ENCODE results near the gene LIN28B.

LIN28B gene

DNA sequence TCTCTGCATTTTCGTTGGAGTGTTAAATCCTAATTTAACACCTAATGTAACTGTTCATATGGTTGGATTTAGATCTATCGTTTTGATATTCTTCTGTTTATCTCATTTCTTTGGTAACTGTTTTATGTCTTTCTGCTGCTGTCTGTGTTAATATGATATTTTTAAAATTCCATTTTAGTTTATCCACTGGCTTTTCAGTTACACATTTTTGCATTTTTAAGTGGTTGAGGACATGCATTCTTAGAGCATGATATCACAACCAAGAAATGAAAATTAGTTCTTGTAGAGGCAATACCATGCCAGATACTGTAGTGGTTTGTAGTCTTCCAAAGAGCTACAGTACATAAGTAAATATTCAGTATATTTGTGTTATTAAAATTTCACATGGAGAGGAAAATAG lies 58.6 kb downstream of the LIN28B start:
- no peak overlapping the region for H2AFZ ChIP-seq (ENCODE audit: low read depth, low read length)
- H3K27ac ChIP-seq (ENCODE audit: low read length): no peak overlapping the region
- no peak overlapping the region for H3K4me2 ChIP-seq (ENCODE audit: insufficient read depth, low read length)
- H3K9me3 ChIP-seq (ENCODE audit: insufficient read depth, low read length, severe bottlenecking): no peaks in the 10 kb centered on the region
- no peak for TF ChIP-seq EZH2 (IDR thresholded peaks at IDR 0.05; ENCODE audit: borderline replicate concordance, low read depth, low read length, severe bottlenecking)
- TF ChIP-seq, protein P1, sequence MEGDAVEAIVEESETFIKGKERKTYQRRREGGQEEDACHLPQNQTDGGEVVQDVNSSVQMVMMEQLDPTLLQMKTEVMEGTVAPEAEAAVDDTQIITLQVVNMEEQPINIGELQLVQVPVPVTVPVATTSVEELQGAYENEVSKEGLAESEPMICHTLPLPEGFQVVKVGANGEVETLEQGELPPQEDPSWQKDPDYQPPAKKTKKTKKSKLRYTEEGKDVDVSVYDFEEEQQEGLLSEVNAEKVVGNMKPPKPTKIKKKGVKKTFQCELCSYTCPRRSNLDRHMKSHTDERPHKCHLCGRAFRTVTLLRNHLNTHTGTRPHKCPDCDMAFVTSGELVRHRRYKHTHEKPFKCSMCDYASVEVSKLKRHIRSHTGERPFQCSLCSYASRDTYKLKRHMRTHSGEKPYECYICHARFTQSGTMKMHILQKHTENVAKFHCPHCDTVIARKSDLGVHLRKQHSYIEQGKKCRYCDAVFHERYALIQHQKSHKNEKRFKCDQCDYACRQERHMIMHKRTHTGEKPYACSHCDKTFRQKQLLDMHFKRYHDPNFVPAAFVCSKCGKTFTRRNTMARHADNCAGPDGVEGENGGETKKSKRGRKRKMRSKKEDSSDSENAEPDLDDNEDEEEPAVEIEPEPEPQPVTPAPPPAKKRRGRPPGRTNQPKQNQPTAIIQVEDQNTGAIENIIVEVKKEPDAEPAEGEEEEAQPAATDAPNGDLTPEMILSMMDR (IDR thresholded peaks at IDR 0.05; ENCODE audit: borderline replicate concordance, extremely low read depth, low read length, poor library complexity, severe bottlenecking): no peak
- ATAC-seq (ENCODE audit: insufficient read depth, low read depth) (no peak), DNase-seq (no peak)
- no peak overlapping the region for H3K9ac ChIP-seq (ENCODE audit: low read depth, low read length)
- H3K4me3 ChIP-seq (ENCODE audit: low read depth in 1 of 2, low read length in 2 of 2): no peak overlapping the region
- H3K27me3 ChIP-seq (ENCODE audit: insufficient read depth, low read length, poor library complexity): no peaks in the 10 kb centered on the region
- no peaks in the 10 kb centered on the region for H4K20me1 ChIP-seq (ENCODE audit: insufficient read depth, low read length)
- H3K79me2 ChIP-seq (ENCODE audit: insufficient read depth, low read length): no peaks in the 10 kb centered on the region
- H3K4me1 ChIP-seq (ENCODE audit: insufficient read depth, low read length): no peaks in the 10 kb centered on the region
- no peaks in the 10 kb centered on the region for H3K36me3 ChIP-seq (ENCODE audit: insufficient read depth, low read length)

DNA sequence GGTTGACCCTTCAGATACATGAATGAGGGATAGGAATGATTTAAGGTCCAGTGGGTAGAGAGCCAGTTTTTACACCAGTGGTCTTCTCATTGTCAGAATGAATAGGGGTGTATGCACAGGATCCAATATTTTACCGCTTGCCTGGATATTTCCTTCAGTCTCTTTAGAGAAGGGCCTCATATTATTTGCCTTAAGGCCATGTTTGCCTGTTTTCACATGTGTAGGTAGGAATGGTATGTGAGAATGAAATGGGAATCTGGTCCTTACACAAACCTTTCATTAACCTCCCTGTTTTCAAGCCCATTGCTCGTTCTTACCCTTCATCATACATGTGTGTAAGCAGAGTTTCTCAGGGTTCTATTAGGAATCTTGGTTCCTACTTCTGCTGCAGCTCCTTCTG lies 62.4 kb downstream of the LIN28B start:
- no peaks in the 10 kb centered on the region for H3K9me3 ChIP-seq (ENCODE audit: insufficient read depth, low read length, severe bottlenecking)
- H3K36me3 ChIP-seq (ENCODE audit: insufficient read depth, low read length): no peaks in the 10 kb centered on the region
- ATAC-seq (ENCODE audit: insufficient read depth, low read depth): no peak
- no peaks in the 10 kb centered on the region for H4K20me1 ChIP-seq (ENCODE audit: insufficient read depth, low read length)
- DNase-seq: no peak
- H3K9ac ChIP-seq (ENCODE audit: low read depth, low read length): no peak overlapping the region
- no peaks in the 10 kb centered on the region for H3K79me2 ChIP-seq (ENCODE audit: insufficient read depth, low read length)
- H3K4me1 ChIP-seq (ENCODE audit: insufficient read depth, low read length): peaks cover 6% of the 10 kb centered on the region; the same call in 1 of the 2 replicates
- H3K4me2 ChIP-seq (ENCODE audit: insufficient read depth, low read length): no peak overlapping the region
- TF ChIP-seq, protein P1 (IDR thresholded peaks at IDR 0.05; ENCODE audit: borderline replicate concordance, extremely low read depth, low read length, poor library complexity, severe bottlenecking): no peak
- TF ChIP-seq EZH2 (IDR thresholded peaks at IDR 0.05; ENCODE audit: borderline replicate concordance, low read depth, low read length, severe bottlenecking): no peak
- no peak overlapping the region for H3K27ac ChIP-seq (ENCODE audit: low read length)
- H2AFZ ChIP-seq (ENCODE audit: low read depth, low read length): no peak overlapping the region
- no peaks in the 10 kb centered on the region for H3K27me3 ChIP-seq (ENCODE audit: insufficient read depth, low read length, poor library complexity)
- no peak overlapping the region for H3K4me3 ChIP-seq (ENCODE audit: low read depth in 1 of 2, low read length in 2 of 2)

DNA sequence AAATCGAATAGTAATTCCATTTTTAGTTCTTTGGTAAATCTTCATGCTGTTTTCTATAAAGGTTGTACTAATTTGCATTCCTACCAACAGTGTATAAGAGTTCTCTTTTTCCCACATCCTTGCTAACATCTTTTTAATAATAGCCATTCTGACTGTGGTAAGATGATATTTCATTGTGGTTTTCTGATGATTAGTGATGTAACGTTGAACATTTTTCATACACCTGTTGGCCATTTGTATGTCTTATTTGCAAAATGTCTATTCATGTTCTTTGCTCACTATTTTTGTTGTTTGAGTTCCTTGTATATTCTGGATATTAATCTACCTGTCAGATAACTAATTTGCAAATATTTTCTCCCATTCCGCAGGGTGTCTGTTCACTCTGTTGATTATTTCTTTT lies 64.5 kb downstream of the LIN28B start:
- Histone ChIP-seq H3K4me3 (ENCODE audit: low read depth in 1 of 2, low read length in 2 of 2) (no peak overlapping the region), H3K9me3 (ENCODE audit: insufficient read depth, low read length, severe bottlenecking) (no peaks in the 10 kb centered on the region), H3K79me2 (ENCODE audit: insufficient read depth, low read length) (no peaks in the 10 kb centered on the region), H3K27me3 (ENCODE audit: insufficient read depth, low read length, poor library complexity) (no peaks in the 10 kb centered on the region), H2AFZ (ENCODE audit: low read depth, low read length) (no peak overlapping the region), H3K36me3 (ENCODE audit: insufficient read depth, low read length) (no peaks in the 10 kb centered on the region), H3K4me2 (ENCODE audit: insufficient read depth, low read length) (no peak overlapping the region), H3K27ac (ENCODE audit: low read length) (no peak overlapping the region), H3K4me1 (ENCODE audit: insufficient read depth, low read length) (peaks cover 14% of the 10 kb centered on the region), H3K9ac (ENCODE audit: low read depth, low read length) (no peak overlapping the region), H4K20me1 (ENCODE audit: insufficient read depth, low read length) (no peaks in the 10 kb centered on the region)
- ATAC-seq (ENCODE audit: insufficient read depth, low read depth) (no peak), DNase-seq (no peak)
- TF ChIP-seq, protein P1 (IDR thresholded peaks at IDR 0.05; ENCODE audit: borderline replicate concordance, extremely low read depth, low read length, poor library complexity, severe bottlenecking): no peak
- no peak for TF ChIP-seq EZH2 (IDR thresholded peaks at IDR 0.05; ENCODE audit: borderline replicate concordance, low read depth, low read length, severe bottlenecking)

DNA sequence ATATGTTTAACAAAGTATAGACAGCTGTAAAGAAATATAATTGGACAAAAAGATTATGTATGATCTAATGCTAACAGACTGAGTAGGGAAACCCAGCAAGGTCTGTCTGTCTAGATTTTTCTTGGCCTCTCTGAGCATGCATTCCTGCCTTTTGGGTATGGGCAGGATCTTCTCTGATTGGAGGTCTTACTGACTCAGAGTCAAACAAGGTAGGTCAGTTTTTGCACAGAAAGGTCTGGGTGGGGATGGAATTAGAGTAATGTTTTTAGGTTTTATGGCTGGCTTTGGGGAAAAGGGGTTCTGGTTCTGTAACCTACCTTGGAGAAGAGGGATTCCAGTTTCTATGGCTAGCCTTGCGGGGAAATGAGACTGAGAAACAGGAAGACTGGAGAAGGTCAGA lies 65.5 kb downstream of the LIN28B start:
- no peak for TF ChIP-seq EZH2 (IDR thresholded peaks at IDR 0.05; ENCODE audit: borderline replicate concordance, low read depth, low read length, severe bottlenecking)
- TF ChIP-seq, protein P1 (IDR thresholded peaks at IDR 0.05; ENCODE audit: borderline replicate concordance, extremely low read depth, low read length, poor library complexity, severe bottlenecking): no peak
- H2AFZ ChIP-seq (ENCODE audit: low read depth, low read length): no peak overlapping the region
- ATAC-seq (ENCODE audit: insufficient read depth, low read depth) (peak; percentile 24; the same call in 1 of the 3 replicates), DNase-seq (no peak)
- H3K27me3 ChIP-seq (ENCODE audit: insufficient read depth, low read length, poor library complexity): no peaks in the 10 kb centered on the region
- no peaks in the 10 kb centered on the region for H4K20me1 ChIP-seq (ENCODE audit: insufficient read depth, low read length)
- H3K4me2 ChIP-seq (ENCODE audit: insufficient read depth, low read length): no peak overlapping the region
- no peak overlapping the region for H3K4me3 ChIP-seq (ENCODE audit: low read depth in 1 of 2, low read length in 2 of 2)
- no peaks in the 10 kb centered on the region for H3K79me2 ChIP-seq (ENCODE audit: insufficient read depth, low read length)
- H3K27ac ChIP-seq (ENCODE audit: low read length): no peak overlapping the region
- H3K9ac ChIP-seq (ENCODE audit: low read depth, low read length): no peak overlapping the region
- H3K9me3 ChIP-seq (ENCODE audit: insufficient read depth, low read length, severe bottlenecking): no peaks in the 10 kb centered on the region
- no peaks in the 10 kb centered on the region for H3K36me3 ChIP-seq (ENCODE audit: insufficient read depth, low read length)
- peaks cover 14% of the 10 kb centered on the region for H3K4me1 ChIP-seq (ENCODE audit: insufficient read depth, low read length)

Measured in DND-41 (cell line).